ENCODE data around the gene FARSB. TPM values are rescaled to one million over a fixed set of nuclear protein-coding genes. Genes with fewer than 3 reads are reported as not detected.

The FARSB gene
- total and polyA plus RNA-seq, 2 donors (not counting 3 experiments of a cell fraction or from before 2014, with no cell fraction given), result 12.7 to 29.4 TPM

DNA sequence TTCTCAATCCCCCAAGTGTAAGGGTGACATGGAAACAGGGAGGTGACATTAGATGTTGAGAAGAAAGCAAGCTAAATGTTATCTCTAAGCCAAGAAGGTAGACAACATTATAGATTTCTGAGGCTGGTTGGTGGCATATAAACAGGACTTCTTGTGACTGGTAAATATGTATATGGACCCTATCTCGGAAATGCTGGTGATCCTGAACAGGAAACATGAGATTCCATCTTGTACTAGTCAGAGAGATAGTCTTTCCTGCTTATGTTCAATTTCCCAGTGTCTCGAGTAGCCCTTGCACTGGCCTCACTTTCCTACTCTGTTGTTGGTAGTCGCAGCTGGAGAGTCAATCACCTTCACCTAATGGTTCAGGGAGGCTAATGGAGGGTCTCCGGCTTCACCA lies 42.4 kb upstream of the FARSB start:
- intact Hi-C loops (cut with micrococcal nuclease), result no loop called here

More for the DNA sequence above, 42.4 kb upstream of the FARSB start:
- H3K27ac ChIP-seq (ENCODE audit: insufficient read depth, low read depth, low read length), result peak overlapping the region; percentile 71
- H3K4me1 ChIP-seq (ENCODE audit: control insufficient read depth, extremely low read depth, insufficient read depth, low read length), result peaks cover 40% of the 10 kb centered on the region
- dilution Hi-C loops (cut with MboI; ENCODE audit: extremely low pct_ligation_motif_present, low sequenced_read_pairs), result no loop called here
- CTCF ChIA-PET, result interaction anchor here (0.7 to 3.4 kb wide), 5 partner anchors 9 to 217 kb away, joined by 4 to 18 read pairs (median 6); no protein-coding TSS in a partner anchor
- H3K4me3 ChIP-seq (replicated peaks in 1 of 3; ENCODE audit: insufficient read depth in 1 of 3, low read depth in 1 of 3, low read length in 3 of 3), result no peak overlapping the region
- H2AFZ ChIP-seq (ENCODE audit: low read depth, low read length), result peak overlapping the region; percentile 32
- H3K36me3 ChIP-seq (ENCODE audit: control insufficient read depth in 2 of 2, extremely low read depth in 1 of 2, insufficient read depth in 2 of 2, low read length in 2 of 2), result no peaks in the 10 kb centered on the region
- BruUV-seq (replicated peaks), result no TSS peak
- POLR2A ChIA-PET, result interaction anchor here (0.7 kb wide), 1 partner anchor 261 kb away, joined by 6 read pairs; no protein-coding TSS in a partner anchor
- H3K9ac ChIP-seq (replicated peaks; ENCODE audit: extremely low read depth, insufficient read depth, low read length), result no peak overlapping the region
- peak; percentile 59 for TF ChIP-seq POLR2AphosphoS5 (IDR thresholded peaks at IDR 0.05; ENCODE audit: insufficient read depth, low read depth, low read length)
- no peak for TF ChIP-seq EZH2 (IDR thresholded peaks at IDR 0.05; ENCODE audit: borderline replicate concordance, low read depth, low read length, severe bottlenecking)
- TF ChIP-seq, protein P1, sequence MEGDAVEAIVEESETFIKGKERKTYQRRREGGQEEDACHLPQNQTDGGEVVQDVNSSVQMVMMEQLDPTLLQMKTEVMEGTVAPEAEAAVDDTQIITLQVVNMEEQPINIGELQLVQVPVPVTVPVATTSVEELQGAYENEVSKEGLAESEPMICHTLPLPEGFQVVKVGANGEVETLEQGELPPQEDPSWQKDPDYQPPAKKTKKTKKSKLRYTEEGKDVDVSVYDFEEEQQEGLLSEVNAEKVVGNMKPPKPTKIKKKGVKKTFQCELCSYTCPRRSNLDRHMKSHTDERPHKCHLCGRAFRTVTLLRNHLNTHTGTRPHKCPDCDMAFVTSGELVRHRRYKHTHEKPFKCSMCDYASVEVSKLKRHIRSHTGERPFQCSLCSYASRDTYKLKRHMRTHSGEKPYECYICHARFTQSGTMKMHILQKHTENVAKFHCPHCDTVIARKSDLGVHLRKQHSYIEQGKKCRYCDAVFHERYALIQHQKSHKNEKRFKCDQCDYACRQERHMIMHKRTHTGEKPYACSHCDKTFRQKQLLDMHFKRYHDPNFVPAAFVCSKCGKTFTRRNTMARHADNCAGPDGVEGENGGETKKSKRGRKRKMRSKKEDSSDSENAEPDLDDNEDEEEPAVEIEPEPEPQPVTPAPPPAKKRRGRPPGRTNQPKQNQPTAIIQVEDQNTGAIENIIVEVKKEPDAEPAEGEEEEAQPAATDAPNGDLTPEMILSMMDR (IDR thresholded peaks at IDR 0.05; ENCODE audit: extremely low read depth in 1 of 2, insufficient read depth in 1 of 2, low read depth in 1 of 2, low read length in 2 of 2), result no peak
- no peak for TF ChIP-seq FOS (IDR thresholded peaks at IDR 0.05; ENCODE audit: borderline replicate concordance, insufficient read depth, low read length)
- TF ChIP-seq GATA2 (IDR thresholded peaks at IDR 0.05; ENCODE audit: insufficient read depth, insufficient read length, low read depth, low read length), result peak; percentile 51
- TF ChIP-seq, protein P2, sequence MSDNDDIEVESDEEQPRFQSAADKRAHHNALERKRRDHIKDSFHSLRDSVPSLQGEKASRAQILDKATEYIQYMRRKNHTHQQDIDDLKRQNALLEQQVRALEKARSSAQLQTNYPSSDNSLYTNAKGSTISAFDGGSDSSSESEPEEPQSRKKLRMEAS (IDR thresholded peaks at IDR 0.05; ENCODE audit: insufficient read depth, insufficient read length), result no peak
- no peak for TF ChIP-seq MYC (IDR thresholded peaks at IDR 0.05; ENCODE audit: low read depth, low read length)
- peak; percentile 50 for TF ChIP-seq JUN (IDR thresholded peaks at IDR 0.05; ENCODE audit: borderline replicate concordance, insufficient read depth, insufficient read length, low read depth)
- peak; percentile 3 for TF ChIP-seq POLR2A (IDR thresholded peaks at IDR 0.05; ENCODE audit: low read depth, low read length)
- H3K79me2 ChIP-seq (ENCODE audit: control insufficient read depth, insufficient read depth, low read length), result no peaks in the 10 kb centered on the region
- H3K9me3 ChIP-seq (replicated peaks; ENCODE audit: control insufficient read depth, insufficient read depth, low read length), result no peaks in the 10 kb centered on the region
- DNase-seq (ENCODE audit: low read depth, low spot score) (peak; percentile 45), FAIRE-seq (peak; percentile 77)
- H3K27me3 ChIP-seq (ENCODE audit: control insufficient read depth in 2 of 2, insufficient read depth in 2 of 2, low read length in 2 of 2), result no peaks in the 10 kb centered on the region
- H3K4me2 ChIP-seq (ENCODE audit: insufficient read depth, low read length), result peak overlapping the region; percentile 54
- no peaks in the 10 kb centered on the region for H3K9me1 ChIP-seq (replicated peaks; ENCODE audit: control insufficient read depth, extremely low read depth, insufficient read depth, low read length)
- H4K20me1 ChIP-seq (replicated peaks; ENCODE audit: control insufficient read depth, extremely low read depth, insufficient read depth, low read length), result no peaks in the 10 kb centered on the region

All from endothelial cell of umbilical vein (primary cell).